Frontal cortex (tissue), 4 donors: Measurements from ENCODE around the gene ADAP2. TPM values are rescaled to one million over a fixed set of nuclear protein-coding genes. Genes with fewer than 3 reads are reported as not detected.
"Not testable (repeated sequence)": the region's sequence is repeated elsewhere in the genome, so short reads cannot be mapped to it uniquely, and the experiment has no call there.

Source experiments
- DNase-seq, 2 donors: peaks; one replicate each; pipeline ENCODE4 v3.0.0; 2012; ENCODE audit warnings: low spot score in 2 of 2
- FAIRE-seq: peaks from 2 replicates; lab custom pipeline; 2012; peaks lifted over from hg19 to GRCh38; lab: Jason Lieb, UNC
- total RNA-seq: library from RNA; depleted of rRNA; stranded (reverse); fragments of >200 nt; gene quantifications from one replicate; pipeline ENCODE4 v1.2.3, GENCODE V29; 2014
- donor health status: control.
- donor health status: control.
- donor health status: control.

The ADAP2 gene
- total RNA-seq, 1 donor from 2014 or later, result 4.1 TPM

GRCh38 chr17:30929081-30929633 is 7.4 kb downstream of the ADAP2 start:
- FAIRE-seq (no peak), DNase-seq (no peak)

GRCh38 chr17:30929861-30930260 is 8.1 kb downstream of the ADAP2 start:
- FAIRE-seq, DNase-seq: not testable (repeated sequence)

GRCh38 chr17:30930495-30930894 is 8.8 kb downstream of the ADAP2 start:
- no peak for DNase-seq
- FAIRE-seq, result no peak

GRCh38 chr17:30931582-30931981 is 9.8 kb downstream of the ADAP2 start:
- FAIRE-seq, DNase-seq: not testable (repeated sequence)

DNA sequence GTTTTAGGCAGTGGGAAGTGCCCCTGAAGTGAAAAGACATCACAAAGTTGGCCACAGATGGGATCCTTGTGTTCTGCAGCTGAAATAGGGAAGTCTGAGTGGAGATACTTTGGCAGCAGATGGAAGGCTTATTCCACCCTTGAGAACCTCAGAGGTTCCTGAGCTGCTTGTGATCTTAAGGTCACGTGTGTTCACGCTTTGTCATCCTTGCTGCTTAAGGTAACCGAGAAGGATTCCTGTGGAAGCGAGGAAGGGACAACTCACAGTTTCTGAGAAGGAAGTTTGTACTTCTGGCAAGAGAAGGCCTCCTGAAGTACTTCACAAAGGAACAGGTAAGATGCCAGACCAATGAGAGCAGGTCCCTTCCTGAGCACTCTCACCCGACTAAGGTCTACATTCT is 12.2 kb downstream of the ADAP2 start:
- FAIRE-seq, result no peak

DNA sequence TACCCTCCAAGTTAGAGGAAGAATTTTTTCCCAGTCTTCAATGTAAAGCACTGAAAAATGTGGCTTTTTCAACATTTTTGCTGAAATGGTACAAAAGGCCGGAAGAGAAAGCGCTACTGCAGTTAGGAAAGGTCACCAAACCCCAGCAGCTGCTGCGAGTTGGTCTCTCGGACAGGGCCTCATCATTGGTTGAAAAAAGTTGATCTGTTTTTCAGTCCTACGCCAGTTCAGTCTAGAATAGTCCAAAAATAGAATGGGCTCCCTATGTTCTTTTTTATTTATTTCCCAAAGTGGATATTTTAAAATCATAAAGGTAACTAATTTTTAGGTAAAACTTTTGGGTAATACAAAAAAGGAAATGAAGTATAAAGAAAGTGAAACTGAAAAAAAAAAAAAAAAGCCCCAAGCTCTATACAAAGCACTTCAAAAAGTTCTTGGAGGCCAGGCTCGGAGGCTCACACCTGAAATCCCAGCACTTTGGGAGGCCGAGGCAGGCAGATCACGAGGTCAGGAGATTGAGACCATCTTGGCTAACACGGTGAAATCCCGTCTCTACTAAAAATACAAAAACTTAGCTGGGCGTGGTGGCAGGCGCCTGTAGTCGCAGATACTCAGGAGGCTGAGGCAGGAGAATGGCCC is 17.4 kb downstream of the ADAP2 start:
- FAIRE-seq (no peak), DNase-seq (no peak)

More for the DNA sequence above, 12.2 kb downstream of the ADAP2 start:
- no peak for DNase-seq

DNA sequence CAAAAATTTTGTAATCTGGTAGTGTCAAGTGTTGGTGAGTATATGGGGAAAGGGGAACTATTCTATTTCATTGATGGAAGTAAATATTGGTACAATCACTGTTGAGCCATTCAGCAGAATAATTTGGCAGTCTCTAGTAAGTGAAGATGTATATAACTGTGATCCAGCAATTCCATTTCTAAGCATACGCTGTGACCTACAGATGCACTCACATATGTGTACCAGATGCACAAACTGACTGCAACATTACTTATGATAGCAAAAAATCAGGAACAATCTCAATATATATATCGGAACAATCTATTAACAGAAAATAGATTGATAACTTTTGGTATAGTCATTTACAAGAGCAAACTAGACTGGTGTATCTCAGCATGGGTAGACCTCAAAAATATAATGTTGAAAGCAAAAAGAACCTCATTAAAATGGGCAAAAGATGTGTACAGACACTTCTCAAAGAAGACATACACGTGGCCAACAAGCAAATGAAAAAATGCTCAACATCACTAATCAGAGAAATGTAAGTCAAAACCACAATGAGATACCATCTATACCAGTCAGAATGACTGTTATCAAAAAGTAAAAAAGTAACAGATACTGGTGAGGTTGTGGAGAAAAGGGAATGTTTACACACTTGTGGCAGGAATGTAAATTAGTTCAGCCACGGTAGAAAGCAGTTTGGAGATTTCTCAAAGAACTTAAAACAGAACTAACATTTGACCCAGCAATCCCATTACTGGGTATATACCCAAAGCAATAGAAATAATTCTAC is 20.7 kb downstream of the ADAP2 start:
- FAIRE-seq (no peak), DNase-seq (no peak)

- no peak for FAIRE-seq
- no peak for DNase-seq
Measured at GRCh38 chr17:30947796-30948195, 26.1 kb downstream of the ADAP2 start.

GRCh38 chr17:30950189-30950588 is 28.4 kb downstream of the ADAP2 start:
- DNase-seq, result no peak
- FAIRE-seq, result no peak

DNA sequence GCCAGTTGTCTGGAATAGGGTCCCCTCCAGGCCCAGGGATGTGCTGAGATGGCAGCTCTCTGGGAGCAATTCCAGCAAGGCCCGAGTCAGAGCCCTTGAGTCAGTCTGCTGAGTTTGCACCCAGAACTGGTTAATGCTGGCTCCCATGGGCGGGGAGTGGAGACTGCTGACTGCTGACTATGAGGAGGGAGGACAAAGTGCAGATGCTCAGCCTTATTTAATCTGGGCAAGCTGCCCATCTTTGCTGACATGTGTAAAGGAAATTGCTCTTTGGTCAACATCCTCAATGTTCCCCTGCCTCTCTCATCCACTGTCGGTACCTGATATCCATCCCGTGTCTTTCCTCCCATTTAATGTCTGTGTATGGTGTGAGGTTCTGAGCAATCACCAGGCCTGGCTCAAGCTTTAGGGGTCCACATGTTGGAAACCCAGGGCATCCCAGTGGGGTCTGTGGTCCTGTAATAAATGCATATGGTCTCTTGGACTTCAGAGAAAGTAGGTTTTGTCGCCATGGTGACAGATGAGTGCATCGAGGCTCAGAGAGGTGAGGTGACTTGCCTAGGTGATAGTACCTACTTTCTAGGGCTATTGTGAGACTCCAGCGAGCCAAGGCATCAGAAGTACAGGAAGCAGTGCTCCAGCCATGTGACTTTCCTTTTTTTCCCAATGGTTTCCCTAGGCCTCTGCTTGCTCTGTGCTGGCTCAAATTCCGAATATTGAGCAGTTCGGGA is 29.1 kb downstream of the ADAP2 start:
- FAIRE-seq (no peak), DNase-seq (peak in 1 of 2 donors; percentile 34)

DNA sequence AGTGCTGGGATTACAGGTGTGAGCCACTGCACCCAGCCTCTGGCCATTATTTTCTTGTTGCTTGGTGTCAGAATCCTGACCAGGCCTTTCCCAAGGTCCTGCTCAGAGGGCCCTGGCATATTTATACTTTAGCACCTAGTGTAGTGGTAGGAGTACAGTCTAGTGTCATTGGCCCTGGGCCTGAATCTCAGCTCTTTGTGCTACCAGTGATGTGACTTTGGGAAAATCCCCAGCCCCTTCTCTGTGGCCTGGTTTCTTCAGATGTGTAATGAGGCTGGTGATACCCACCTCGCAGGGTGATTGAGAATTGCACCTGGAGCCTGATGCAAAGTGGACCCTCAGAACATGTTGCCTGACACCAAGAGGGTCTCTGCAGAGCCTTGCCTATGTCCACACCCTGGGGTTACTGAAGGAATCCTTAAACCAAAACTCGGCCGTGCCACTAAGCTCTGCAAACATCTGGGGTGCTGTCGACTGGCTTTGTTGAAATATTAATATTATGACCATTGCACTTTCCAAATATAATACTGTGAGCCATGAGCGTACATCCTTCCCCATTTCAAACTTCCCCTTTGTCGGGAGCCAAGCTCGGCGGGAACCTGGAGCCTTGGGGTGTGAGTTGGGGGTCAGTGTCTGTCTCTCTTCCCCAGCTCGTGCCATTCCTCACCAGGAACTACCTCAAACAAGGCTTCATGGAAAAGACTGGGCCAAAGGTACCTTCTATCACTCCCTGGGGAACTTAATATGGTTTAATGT is 31.1 kb downstream of the ADAP2 start:
- no peak for DNase-seq
- FAIRE-seq, result no peak

- no peak for FAIRE-seq
- DNase-seq, result no peak
Measured at GRCh38 chr17:30954046-30954830, 32.5 kb downstream of the ADAP2 start.

DNA sequence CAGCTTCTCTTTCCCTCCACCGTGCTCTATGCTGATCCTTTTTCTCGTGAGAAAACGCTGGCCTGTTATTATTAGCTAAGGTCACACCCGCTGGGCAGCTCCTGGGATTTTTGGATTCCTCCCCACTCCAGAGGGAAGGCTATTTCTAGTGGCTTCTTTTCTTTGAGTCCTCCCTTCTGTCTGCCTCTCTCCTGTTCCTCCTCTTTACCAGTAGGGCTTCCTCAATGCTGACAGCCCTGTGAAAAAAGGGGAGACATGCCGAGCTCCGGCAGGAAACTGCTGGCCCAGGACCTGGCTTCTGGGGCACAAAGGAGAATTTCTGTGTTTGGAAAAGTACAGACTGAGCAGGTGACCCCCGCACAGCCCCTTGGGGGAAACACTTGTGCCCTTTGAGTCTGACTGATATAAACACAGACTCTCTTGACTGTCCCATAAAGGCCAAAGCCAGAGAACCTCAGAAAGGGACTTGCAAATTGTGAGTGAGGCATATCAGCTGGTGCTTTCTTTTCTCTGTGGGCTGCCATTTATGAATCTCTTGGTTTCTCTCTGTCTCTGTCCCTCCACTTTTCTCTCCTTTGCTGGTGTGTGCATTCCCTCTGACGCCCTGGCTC is 35.1 kb downstream of the ADAP2 start:
- DNase-seq (no peak), FAIRE-seq (no peak)

DNA sequence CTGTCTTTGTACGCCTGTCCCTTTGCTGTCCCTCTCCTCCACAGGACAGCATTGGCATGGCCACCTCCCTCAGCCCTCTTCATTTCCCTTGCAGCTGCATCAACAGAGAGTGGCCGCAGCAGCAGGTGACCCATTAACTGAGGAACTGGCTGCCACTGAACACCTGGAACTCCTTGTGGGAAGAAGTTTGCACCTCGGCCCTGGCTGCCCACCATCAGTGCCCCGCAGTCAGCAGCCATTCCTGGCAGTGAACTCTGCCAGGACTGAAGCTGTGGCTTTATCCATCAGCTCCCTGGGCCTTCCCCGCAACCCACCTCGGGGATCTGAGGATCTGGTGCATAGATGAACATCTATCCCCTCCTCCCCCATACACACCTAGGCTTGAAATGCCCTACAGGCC is 36.0 kb downstream of the ADAP2 start:
- DNase-seq, result no peak
- no peak for FAIRE-seq

GRCh38 chr17:30958187-30958586 is 36.4 kb downstream of the ADAP2 start:
- no peak for FAIRE-seq
- no peak for DNase-seq

DNA sequence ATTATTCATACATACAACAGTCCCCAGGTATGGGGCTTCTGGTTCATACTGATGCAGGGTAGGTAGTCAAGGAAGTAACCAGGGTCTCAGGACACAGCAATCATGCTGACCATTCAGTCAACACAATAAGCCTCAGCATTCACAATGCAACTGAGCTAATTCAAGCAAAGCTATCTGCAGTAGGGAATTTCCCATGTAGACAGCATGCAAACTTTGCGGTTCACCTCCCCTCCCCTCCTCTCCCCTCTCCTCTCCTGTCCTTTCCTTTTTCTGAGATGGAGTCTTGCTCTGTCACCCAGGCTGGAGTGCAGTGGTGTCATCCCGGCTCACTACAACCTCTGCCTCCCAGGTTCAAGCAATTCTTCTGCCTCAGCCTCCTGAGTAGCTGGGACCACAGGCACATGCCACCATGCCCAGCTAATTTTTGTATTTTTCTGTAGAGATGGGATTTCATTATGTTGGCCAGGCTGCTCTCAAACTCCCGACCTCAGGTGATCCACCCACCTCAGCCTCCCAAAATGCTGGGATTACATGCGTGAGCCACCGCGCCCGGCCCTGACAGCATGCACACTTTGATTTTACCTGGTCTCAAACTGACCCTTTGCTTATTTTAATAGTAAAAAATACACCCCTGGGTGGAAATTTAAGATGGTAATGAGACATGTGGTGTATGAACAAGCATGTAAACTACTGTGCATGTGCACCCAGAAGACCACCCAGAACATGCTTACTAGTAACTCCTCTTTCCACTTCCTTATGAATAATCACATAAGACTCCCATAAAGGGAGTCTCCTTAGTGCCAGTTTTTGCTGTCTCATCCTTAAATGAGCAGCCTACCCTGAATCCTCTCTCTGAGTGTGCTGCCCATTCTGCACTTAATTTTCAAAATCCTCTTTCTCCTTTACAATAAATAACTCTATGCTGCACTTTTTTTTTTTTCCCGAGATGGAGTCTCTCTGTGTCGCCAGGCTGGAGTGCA is 39.8 kb downstream of the ADAP2 start:
- DNase-seq (no peak), FAIRE-seq (no peak)

DNA sequence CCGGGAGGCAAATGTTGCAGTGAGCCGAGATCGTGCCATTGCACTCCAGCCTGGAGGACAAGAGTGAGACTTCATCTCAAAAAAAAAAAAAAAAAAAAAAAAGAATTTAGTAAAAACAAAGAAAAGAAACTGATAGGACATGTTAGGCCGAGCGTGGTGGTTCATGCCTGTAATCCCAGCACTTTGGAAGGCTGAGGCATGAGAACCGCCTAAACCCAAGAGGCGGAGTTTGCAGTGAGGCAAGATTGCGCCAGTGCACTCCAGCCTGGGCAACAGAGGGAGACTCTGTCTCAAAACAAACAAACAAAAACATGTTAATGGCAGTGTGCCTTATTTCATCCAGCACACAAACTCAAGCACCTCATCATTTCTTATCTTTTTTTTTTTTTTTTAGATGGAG is 42.6 kb downstream of the ADAP2 start:
- FAIRE-seq, result not testable (repeated sequence)

More for the DNA sequence above, 42.6 kb downstream of the ADAP2 start:
- not testable (repeated sequence) for DNase-seq
